Choroid plexus epithelial cell (primary cell): ENCODE results near the gene TNFRSF25.

Experiments used
- DNase-seq: peaks from one replicate; pipeline ENCODE4 v3.0.0-alpha.2; 2010; ENCODE audit warnings: low read depth
- H3K4me3 ChIP-seq: 2 replicates; pipeline ENCODE4 v1.5.1; 2011; ENCODE audit warnings: low read depth, mild to moderate bottlenecking, control low read depth, low read length, moderate library complexity
- CTCF ChIP-seq: conservative IDR thresholded peaks from 2 replicates; pipeline ENCODE4 v1.5.1; 2011; ENCODE audit warnings: low read depth, mild to moderate bottlenecking, control low read depth, inconsistent platforms, low read length, moderate library complexity

Gene TNFRSF25

GRCh38 chr1:6491480-6491962, 25.5 kb upstream of the TNFRSF25 start, which contains the start of gene PLEKHG5:
Gene PLEKHG5 (minus strand): TSS chr1:6491667. CDS start chr1:6477571, 14,096 bp downstream.
- no peak for TF ChIP-seq CTCF
- peak within 1 kb of the TSS; percentile 74 for H3K4me3 ChIP-seq
- DNase-seq, result peak; percentile 27

GRCh38 chr1:6491081-6491449, 25.1 kb upstream of the TNFRSF25 start:
- H3K4me3 ChIP-seq, result peak overlapping the region; percentile 74
- TF ChIP-seq CTCF, result no peak
- DNase-seq, result no peak

- peak; percentile 78 for DNase-seq
- TF ChIP-seq CTCF, result no peak
- peak overlapping the region; percentile 74 for H3K4me3 ChIP-seq
These were observed 24.5 kb upstream of the TNFRSF25 start for GRCh38 chr1:6490181-6491080.

- H3K4me3 ChIP-seq, result peak overlapping the region; percentile 74
- peak; percentile 89 for TF ChIP-seq CTCF
- DNase-seq, result peak; percentile 78
These were observed 23.8 kb upstream of the TNFRSF25 start for GRCh38 chr1:6489799-6490180.

GRCh38 chr1:6489383-6489765, 23.4 kb upstream of the TNFRSF25 start:
- no peak overlapping the region for H3K4me3 ChIP-seq
- DNase-seq, result no peak
- no peak for TF ChIP-seq CTCF

GRCh38 chr1:6488602-6489382, 22.8 kb upstream of the TNFRSF25 start:
- H3K4me3 ChIP-seq, result no peak overlapping the region
- no peak for TF ChIP-seq CTCF
- no peak for DNase-seq
